HepG2 (cell line): ENCODE data around the gene OPN3.

ENCODE experiments used
- BATF2 ChIP-seq: sonication (generic); formaldehyde crosslinking; IDR thresholded peaks from 2 replicates; pipeline ENCODE4 v1.8.0; 2022; ENCODE audit warnings: mild to moderate bottlenecking, missing genetic modification reagents, moderate library complexity
- CTCF ChIP-seq: sonication (generic); formaldehyde crosslinking; IDR thresholded peaks from 2 replicates; pipeline ENCODE4 v1.5.0; 2020; ENCODE audit warnings: mild to moderate bottlenecking, missing genetic modification reagents, moderate library complexity
- FOXA1 ChIP-seq, 2 experiments: fragments of 450-650 bp in 1 of 2; sonication (generic) in 1 of 2; formaldehyde crosslinking in 1 of 2; IDR thresholded peaks; 2 replicates each; pipeline versions ENCODE4 v1.4.0 to v1.6.1; 2016 to 2020; ENCODE audit warnings: missing genetic modification reagents in 1 of 2
- HDAC6 ChIP-seq: fragments of 200-600 bp; sonication (generic); IDR thresholded peaks from 2 replicates; pipeline ENCODE4 v1.7.0; 2017; ENCODE audit warnings: mild to moderate bottlenecking, antibody characterized with exemption, low read length, low read depth
- JUN ChIP-seq: sonication (generic); formaldehyde crosslinking; IDR thresholded peaks from 2 replicates; pipeline ENCODE4 v1.4.0; 2020; ENCODE audit warnings: mild to moderate bottlenecking, missing genetic modification reagents
- POLR2A ChIP-seq, 2 experiments: IDR thresholded peaks; 2 replicates each; pipeline ENCODE4 v1.6.1; 2011; ENCODE audit warnings: low read depth in 2 of 2, low read length in 2 of 2, mild to moderate bottlenecking in 1 of 2, moderate library complexity in 1 of 2; ENCODE audit not compliant: insufficient read depth in 1 of 2
- POLR2AphosphoS5 ChIP-seq: IDR thresholded peaks from 2 replicates; pipeline ENCODE4 v1.6.1; 2012; ENCODE audit warnings: low read depth, low read length
- RAD21 ChIP-seq: fragments of 450-650 bp; formaldehyde crosslinking; IDR thresholded peaks from 2 replicates; pipeline ENCODE4 v1.5.0; 2020; ENCODE audit warnings: mild to moderate bottlenecking
- SRSF4 ChIP-seq: fragments of 200-400 bp; formaldehyde crosslinking; IDR thresholded peaks from one replicate; pipeline ENCODE4 v1.6.1; 2018; ENCODE audit warnings: mild to moderate bottlenecking, low read depth, low read length, moderate library complexity; ENCODE audit not compliant: poor library complexity, severe bottlenecking
- ZKSCAN1 ChIP-seq: fragments of 150-350 bp; IDR thresholded peaks from 2 replicates; pipeline ENCODE4 v1.6.1; 2014; ENCODE audit warnings: low read length
- ZNF274 ChIP-seq: sonication (generic); formaldehyde crosslinking; IDR thresholded peaks from 2 replicates; pipeline ENCODE4 v1.5.1; 2020; ENCODE audit warnings: mild to moderate bottlenecking, missing genetic modification reagents
- ZNF501 ChIP-seq: sonication (generic); formaldehyde crosslinking; IDR thresholded peaks from 2 replicates; pipeline ENCODE4 v1.5.1; 2020; ENCODE audit warnings: mild to moderate bottlenecking, moderate library complexity, missing genetic modification reagents
- TF ChIP-seq, protein P1 (sequence below): sonication (generic); formaldehyde crosslinking; IDR thresholded peaks from 2 replicates; pipeline ENCODE4 v1.8.1; 2022; ENCODE audit warnings: low read depth, mild to moderate bottlenecking, missing genetic modification reagents
- TF ChIP-seq, protein P2 (sequence below): sonication (generic); formaldehyde crosslinking; IDR thresholded peaks from 2 replicates; pipeline ENCODE4 v1.8.1; 2023; ENCODE audit warnings: missing genetic modification reagents, inconsistent platforms, borderline replicate concordance

GRCh38 chr1:241582921-241583321, 57.2 kb downstream of the OPN3 start:
- no peak for TF ChIP-seq JUN (CRISPR knock-in tag)
- no peak for TF ChIP-seq POLR2A (IDR thresholded peaks at IDR 0.05; ENCODE audit: insufficient read depth in 1 of 2, low read depth in 2 of 2, low read length in 2 of 2)
- TF ChIP-seq, protein P1, sequence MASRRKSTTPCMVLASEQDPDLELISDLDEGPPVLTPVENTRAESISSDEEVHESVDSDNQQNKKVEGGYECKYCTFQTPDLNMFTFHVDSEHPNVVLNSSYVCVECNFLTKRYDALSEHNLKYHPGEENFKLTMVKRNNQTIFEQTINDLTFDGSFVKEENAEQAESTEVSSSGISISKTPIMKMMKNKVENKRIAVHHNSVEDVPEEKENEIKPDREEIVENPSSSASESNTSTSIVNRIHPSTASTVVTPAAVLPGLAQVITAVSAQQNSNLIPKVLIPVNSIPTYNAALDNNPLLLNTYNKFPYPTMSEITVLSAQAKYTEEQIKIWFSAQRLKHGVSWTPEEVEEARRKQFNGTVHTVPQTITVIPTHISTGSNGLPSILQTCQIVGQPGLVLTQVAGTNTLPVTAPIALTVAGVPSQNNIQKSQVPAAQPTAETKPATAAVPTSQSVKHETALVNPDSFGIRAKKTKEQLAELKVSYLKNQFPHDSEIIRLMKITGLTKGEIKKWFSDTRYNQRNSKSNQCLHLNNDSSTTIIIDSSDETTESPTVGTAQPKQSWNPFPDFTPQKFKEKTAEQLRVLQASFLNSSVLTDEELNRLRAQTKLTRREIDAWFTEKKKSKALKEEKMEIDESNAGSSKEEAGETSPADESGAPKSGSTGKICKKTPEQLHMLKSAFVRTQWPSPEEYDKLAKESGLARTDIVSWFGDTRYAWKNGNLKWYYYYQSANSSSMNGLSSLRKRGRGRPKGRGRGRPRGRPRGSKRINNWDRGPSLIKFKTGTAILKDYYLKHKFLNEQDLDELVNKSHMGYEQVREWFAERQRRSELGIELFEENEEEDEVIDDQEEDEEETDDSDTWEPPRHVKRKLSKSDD = no peak
- TF ChIP-seq CTCF = no peak
- no peak for TF ChIP-seq RAD21 (CRISPR knock-in tag)
- TF ChIP-seq POLR2AphosphoS5 = no peak
- no peak for TF ChIP-seq ZNF274
- TF ChIP-seq ZNF501 (CRISPR knock-in tag) = no peak
- TF ChIP-seq BATF2 (CRISPR knock-in tag) = no peak
- TF ChIP-seq FOXA1 (IDR thresholded peaks at IDR 0.05) = no peak
- TF ChIP-seq FOXA1 (CRISPR knock-in tag; IDR thresholded peaks at IDR 0.05) = no peak
- TF ChIP-seq HDAC6 = no peak
- TF ChIP-seq, protein P2, sequence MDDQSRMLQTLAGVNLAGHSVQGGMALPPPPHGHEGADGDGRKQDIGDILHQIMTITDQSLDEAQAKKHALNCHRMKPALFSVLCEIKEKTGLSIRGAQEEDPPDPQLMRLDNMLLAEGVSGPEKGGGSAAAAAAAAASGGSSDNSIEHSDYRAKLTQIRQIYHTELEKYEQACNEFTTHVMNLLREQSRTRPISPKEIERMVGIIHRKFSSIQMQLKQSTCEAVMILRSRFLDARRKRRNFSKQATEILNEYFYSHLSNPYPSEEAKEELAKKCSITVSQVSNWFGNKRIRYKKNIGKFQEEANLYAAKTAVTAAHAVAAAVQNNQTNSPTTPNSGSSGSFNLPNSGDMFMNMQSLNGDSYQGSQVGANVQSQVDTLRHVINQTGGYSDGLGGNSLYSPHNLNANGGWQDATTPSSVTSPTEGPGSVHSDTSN (CRISPR knock-in tag) = no peak
- no peak for TF ChIP-seq SRSF4
- TF ChIP-seq ZKSCAN1 = no peak
